PFSK-1 (cell line): ENCODE measurements around the gene LCN1.

ENCODE experiments used
- FOXP2 ChIP-seq: optimal IDR thresholded peaks from 2 replicates; pipeline ENCODE3; 2011; ENCODE audit warnings: borderline replicate concordance, control low read depth, inconsistent platforms; ENCODE audit not compliant: insufficient read depth; ENCODE audit errors: extremely low read length, extremely low read depth
- POLR2AphosphoS5 ChIP-seq: IDR thresholded peaks from 2 replicates; pipeline ENCODE4 v1.6.1; 2012; ENCODE audit warnings: low read depth, mild to moderate bottlenecking, control low read depth, low read length, moderate library complexity
- SIN3A ChIP-seq: IDR thresholded peaks from 2 replicates; pipeline ENCODE4 v1.6.1; 2012; ENCODE audit warnings: mild to moderate bottlenecking, low read length, moderate library complexity, borderline replicate concordance; ENCODE audit not compliant: insufficient read depth
- TAF1 ChIP-seq: IDR thresholded peaks from 2 replicates; pipeline ENCODE4 v1.6.1; 2012; ENCODE audit warnings: low read length, control low read depth, borderline replicate concordance; ENCODE audit not compliant: insufficient read depth
- TF ChIP-seq, protein P1 (sequence below), 2 experiments: IDR thresholded peaks; 2 replicates each; pipeline versions ENCODE4 v1.6.1 to v1.8.0; 2011 to 2012; ENCODE audit warnings: low read depth in 2 of 2, low read length in 2 of 2, control low read depth in 1 of 2, inconsistent platforms in 1 of 2, mild to moderate bottlenecking in 1 of 2, moderate library complexity in 1 of 2; ENCODE audit not compliant: insufficient read depth in 1 of 2

LCN1 gene

DNA sequence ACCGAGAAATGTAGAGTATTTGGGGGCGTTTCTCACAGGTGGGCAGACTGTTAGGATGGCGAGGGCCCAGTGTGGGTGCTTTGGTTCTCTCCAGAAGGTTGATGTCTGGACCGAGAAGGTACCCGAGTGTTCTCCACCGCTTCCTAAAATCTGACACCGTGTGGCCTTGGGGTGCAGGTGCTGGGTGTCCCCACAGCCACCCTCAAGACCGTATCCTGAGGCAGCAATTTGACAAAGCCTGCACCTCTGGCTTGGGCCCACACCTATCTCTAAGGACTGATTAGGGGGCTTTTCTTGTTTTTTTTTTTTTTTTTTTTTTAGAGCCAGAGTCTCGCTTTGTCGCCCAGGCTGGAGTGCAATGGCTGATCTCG is 40.3 kb upstream of the LCN1 start:
- TF ChIP-seq, protein P1, sequence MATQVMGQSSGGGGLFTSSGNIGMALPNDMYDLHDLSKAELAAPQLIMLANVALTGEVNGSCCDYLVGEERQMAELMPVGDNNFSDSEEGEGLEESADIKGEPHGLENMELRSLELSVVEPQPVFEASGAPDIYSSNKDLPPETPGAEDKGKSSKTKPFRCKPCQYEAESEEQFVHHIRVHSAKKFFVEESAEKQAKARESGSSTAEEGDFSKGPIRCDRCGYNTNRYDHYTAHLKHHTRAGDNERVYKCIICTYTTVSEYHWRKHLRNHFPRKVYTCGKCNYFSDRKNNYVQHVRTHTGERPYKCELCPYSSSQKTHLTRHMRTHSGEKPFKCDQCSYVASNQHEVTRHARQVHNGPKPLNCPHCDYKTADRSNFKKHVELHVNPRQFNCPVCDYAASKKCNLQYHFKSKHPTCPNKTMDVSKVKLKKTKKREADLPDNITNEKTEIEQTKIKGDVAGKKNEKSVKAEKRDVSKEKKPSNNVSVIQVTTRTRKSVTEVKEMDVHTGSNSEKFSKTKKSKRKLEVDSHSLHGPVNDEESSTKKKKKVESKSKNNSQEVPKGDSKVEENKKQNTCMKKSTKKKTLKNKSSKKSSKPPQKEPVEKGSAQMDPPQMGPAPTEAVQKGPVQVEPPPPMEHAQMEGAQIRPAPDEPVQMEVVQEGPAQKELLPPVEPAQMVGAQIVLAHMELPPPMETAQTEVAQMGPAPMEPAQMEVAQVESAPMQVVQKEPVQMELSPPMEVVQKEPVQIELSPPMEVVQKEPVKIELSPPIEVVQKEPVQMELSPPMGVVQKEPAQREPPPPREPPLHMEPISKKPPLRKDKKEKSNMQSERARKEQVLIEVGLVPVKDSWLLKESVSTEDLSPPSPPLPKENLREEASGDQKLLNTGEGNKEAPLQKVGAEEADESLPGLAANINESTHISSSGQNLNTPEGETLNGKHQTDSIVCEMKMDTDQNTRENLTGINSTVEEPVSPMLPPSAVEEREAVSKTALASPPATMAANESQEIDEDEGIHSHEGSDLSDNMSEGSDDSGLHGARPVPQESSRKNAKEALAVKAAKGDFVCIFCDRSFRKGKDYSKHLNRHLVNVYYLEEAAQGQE (IDR thresholded peaks at IDR 0.05; ENCODE audit: insufficient read depth in 1 of 2, low read depth in 2 of 2, low read length in 2 of 2), result no peak

DNA sequence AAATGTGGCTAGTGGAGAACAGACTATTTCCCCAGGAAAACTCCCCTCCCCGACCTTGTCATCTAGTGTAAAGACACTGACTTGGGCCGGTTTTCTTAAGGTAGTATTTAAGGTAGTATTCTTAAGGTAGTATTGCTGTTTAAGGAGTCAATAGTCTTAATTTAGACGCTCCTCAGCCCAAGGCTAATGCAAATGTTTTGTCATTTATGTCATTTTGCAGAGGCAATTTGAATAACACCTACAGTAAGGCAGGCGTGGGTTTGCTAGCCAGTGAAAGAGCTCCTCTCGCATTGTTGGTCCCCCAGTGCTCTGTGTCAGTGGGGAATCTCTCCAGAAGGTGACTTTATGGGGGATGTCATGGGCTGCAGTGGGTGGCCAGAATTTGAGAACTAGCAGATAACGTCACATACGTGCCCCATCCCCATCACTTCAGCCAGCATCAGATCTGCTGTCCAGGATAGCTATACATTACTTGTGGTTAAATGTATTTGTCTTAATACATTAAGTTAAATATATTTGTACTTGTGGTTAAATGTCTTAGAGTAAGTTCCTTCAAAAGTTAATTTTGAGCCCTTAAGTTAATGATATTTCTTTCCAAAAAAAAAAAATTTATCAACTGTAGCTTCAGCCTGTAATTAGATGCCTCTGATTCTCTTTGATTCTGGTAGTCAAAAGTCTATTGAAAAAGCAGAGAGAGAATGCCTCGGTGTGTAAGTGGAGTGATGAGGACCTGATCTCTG is 39.1 kb upstream of the LCN1 start:
- TF ChIP-seq TAF1 (no peak), SIN3A (no peak), FOXP2 (no peak), POLR2AphosphoS5 (no peak)
- TF ChIP-seq, protein P1 (IDR thresholded peaks at IDR 0.05; ENCODE audit: insufficient read depth in 1 of 2, low read depth in 2 of 2, low read length in 2 of 2), result no peak

DNA sequence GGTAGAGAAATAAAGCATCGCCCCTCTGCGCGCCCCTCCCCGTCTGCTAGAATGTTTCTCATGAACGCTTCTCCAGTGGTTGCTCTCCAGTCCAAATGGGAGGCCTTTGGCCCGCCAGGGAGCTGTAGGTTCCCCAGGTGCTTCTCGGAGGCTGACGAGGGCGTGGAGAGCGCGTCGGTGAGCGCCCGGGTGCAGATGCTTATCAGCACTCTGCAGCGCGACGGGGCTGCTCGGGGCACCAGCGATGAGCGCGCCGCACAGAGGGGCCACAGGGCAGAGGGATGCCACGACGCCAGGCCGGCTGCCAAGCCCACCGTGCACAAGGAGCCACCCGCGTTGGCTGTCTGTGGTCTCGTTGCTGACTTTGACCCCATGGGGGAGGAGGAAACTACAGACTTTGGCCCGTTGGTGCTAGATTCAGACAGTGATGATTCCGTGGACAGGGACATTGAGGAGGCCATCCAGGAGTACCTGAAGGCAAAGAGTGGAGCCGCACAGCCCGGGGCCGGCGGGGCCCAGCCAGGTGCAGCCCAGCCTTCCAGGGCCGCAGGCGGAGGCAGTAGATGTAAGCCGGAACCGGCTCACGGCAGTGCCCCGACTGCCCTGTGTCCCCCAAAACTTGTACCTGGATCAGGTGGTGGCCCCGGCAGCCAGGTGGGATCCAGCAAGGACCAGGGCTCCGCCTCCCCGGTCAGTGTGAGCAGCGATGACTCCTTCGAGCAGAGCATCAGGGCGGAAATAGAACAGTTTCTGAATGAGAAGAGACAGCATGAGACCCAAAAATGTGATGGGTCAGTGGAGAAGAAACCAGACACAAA is 36.6 kb upstream of the LCN1 start:
- TF ChIP-seq SIN3A (no peak), POLR2AphosphoS5 (no peak), TAF1 (no peak), FOXP2 (no peak)
- TF ChIP-seq, protein P1 (IDR thresholded peaks at IDR 0.05; ENCODE audit: insufficient read depth in 1 of 2, low read depth in 2 of 2, low read length in 2 of 2), result no peak

DNA sequence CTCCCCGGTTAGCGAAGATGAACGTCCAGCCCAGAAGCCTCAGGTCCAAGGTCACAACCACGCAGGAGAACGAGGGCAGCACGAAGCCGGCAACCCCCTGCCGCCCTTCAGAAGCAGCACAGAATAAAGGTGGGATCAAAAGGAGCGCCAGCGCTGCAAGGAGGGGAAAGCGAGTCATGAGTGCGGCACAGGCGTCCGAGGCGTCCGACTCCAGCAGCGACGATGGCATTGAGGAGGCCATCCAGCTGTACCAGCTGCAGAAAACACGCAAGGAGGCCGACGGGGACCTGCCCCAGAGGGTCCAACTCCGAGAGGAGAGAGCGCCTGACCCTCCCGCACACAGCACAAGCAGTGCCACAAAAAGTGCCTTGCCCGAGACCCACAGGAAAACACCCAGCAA is 35.9 kb upstream of the LCN1 start:
- TF ChIP-seq TAF1 (no peak), POLR2AphosphoS5 (no peak), SIN3A (no peak), FOXP2 (no peak)
- TF ChIP-seq, protein P1 (IDR thresholded peaks at IDR 0.05; ENCODE audit: insufficient read depth in 1 of 2, low read depth in 2 of 2, low read length in 2 of 2), result no peak
